ENCODE data around the gene SENP7. TPM values are rescaled to one million over a fixed set of nuclear protein-coding genes. Genes with fewer than 3 reads are reported as not detected.
A peak's percentile ranks its signal among the peaks of the same experiment; 100 is the strongest.

The SENP7 gene
- total RNA-seq, 1 experiment from 2014 or later: 12.0 TPM

DNA sequence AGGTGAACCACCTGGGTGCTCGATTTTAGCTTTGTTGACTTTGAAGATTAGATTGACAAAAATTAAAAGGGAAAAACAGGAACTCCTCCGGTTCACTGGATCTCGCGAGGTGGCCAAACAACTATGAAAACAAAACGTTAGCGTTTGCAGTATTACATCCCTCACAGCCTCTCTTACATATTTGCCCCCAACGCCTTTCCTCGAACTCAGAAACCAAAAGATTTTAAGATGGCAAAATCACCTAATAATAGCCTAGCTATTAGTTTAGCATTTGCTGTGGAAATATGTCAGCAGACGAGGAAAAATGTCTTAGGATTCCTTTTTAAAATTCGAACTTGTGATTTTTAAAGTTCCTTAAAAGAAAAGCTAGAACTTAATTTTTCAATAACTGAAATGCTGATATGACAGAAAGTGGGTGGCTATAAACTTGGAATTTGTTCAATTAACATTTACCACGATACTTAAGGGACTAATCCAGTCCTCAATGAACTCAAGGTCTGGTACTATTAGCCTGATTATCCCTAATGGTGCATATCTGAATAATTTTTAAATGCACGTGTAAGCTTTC is 491 bp upstream of the SENP7 start:
- H3K9me3 Mint-ChIP-seq (ENCODE audit: low read depth, unreplicated experiment): no peaks in the 10 kb centered on the region
- H3K4me3 Mint-ChIP-seq (ENCODE audit: low read depth, unreplicated experiment): peak overlapping the region; percentile 99
- H3K27me3 Mint-ChIP-seq (ENCODE audit: unreplicated experiment): no peaks in the 10 kb centered on the region
- H3K4me1 Mint-ChIP-seq (ENCODE audit: low read depth, unreplicated experiment): peaks cover 15% of the 10 kb centered on the region
- CTCF ChIA-PET: no interaction called here
- peak overlapping the region; percentile 99 for H3K27ac Mint-ChIP-seq (ENCODE audit: unreplicated experiment)
- TSS peak; percentile 96 for BruUV-seq (replicated peaks)
- intact Hi-C loops (cut with micrococcal nuclease; ENCODE audit: unreplicated experiment): loop anchor here (5.0 kb wide), 1 partner anchor 59 kb away; the partner anchor contains the start of gene PCNP
- DNase-seq: no peak
- TF ChIP-seq, protein P1, sequence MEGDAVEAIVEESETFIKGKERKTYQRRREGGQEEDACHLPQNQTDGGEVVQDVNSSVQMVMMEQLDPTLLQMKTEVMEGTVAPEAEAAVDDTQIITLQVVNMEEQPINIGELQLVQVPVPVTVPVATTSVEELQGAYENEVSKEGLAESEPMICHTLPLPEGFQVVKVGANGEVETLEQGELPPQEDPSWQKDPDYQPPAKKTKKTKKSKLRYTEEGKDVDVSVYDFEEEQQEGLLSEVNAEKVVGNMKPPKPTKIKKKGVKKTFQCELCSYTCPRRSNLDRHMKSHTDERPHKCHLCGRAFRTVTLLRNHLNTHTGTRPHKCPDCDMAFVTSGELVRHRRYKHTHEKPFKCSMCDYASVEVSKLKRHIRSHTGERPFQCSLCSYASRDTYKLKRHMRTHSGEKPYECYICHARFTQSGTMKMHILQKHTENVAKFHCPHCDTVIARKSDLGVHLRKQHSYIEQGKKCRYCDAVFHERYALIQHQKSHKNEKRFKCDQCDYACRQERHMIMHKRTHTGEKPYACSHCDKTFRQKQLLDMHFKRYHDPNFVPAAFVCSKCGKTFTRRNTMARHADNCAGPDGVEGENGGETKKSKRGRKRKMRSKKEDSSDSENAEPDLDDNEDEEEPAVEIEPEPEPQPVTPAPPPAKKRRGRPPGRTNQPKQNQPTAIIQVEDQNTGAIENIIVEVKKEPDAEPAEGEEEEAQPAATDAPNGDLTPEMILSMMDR (IDR thresholded peaks at IDR 0.05; ENCODE audit: unreplicated experiment): no peak
- H3K36me3 Mint-ChIP-seq (ENCODE audit: insufficient read depth, unreplicated experiment): peaks cover 20% of the 10 kb centered on the region

DNA sequence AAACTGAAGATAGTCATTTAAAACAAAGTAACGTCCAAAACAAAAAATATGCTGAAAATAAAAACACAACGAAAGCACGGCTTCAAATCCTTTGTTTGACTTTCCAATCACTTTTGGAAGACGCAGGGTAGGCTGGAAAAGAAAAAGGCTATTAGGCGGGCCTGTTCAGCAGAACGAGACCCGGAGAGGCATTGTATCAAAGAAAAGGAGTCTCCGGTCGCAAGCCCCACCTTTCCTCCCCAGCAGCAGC is 691 bp downstream of the SENP7 start:
- peaks cover 8% of the 10 kb centered on the region for H3K4me1 Mint-ChIP-seq (ENCODE audit: low read depth, unreplicated experiment)
- TF ChIP-seq, protein P1 (IDR thresholded peaks at IDR 0.05; ENCODE audit: unreplicated experiment): no peak
- H3K27ac Mint-ChIP-seq (ENCODE audit: unreplicated experiment): peak overlapping the region; percentile 99
- peak overlapping the region; percentile 99 for H3K4me3 Mint-ChIP-seq (ENCODE audit: low read depth, unreplicated experiment)
- peaks cover 20% of the 10 kb centered on the region for H3K36me3 Mint-ChIP-seq (ENCODE audit: insufficient read depth, unreplicated experiment)
- BruUV-seq (replicated peaks): TSS peak; percentile 63
- intact Hi-C loops (cut with micrococcal nuclease; ENCODE audit: unreplicated experiment): loop anchor here (5.0 kb wide), 1 partner anchor 60 kb away; the partner anchor contains the start of gene PCNP
- H3K9me3 Mint-ChIP-seq (ENCODE audit: low read depth, unreplicated experiment): no peaks in the 10 kb centered on the region
- no peaks in the 10 kb centered on the region for H3K27me3 Mint-ChIP-seq (ENCODE audit: unreplicated experiment)
- CTCF ChIA-PET: interaction anchor here (0.6 kb wide), 2 partner anchors 33 to 123 kb away, joined by 3 to 5 read pairs; no protein-coding TSS in a partner anchor
- DNase-seq: no peak

DNA sequence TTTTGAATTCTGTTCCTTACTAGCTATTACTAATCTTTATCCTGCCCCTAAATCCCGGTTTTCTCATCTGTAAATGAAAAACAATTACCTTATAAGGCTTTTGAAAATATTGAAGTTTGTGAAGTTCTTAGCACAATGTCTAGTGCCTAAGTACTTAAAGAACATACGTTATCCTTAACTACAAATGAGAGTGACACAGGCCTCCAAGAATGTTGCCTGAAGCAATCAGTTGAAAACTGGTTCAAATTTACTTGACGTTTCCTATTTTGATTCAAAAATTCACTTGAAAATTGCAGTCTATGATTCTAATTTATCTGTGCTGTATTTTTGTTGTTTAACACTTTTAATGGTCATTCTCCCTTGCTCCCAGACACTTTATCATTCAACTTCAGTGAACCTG is 3.2 kb downstream of the SENP7 start:
- Mint-ChIP-seq H3K27me3 (ENCODE audit: unreplicated experiment) (no peaks in the 10 kb centered on the region), H3K27ac (ENCODE audit: unreplicated experiment) (no peak overlapping the region), H3K9me3 (ENCODE audit: low read depth, unreplicated experiment) (no peaks in the 10 kb centered on the region), H3K4me1 (ENCODE audit: low read depth, unreplicated experiment) (peaks cover 8% of the 10 kb centered on the region), H3K36me3 (ENCODE audit: insufficient read depth, unreplicated experiment) (peaks cover 20% of the 10 kb centered on the region), H3K4me3 (ENCODE audit: low read depth, unreplicated experiment) (no peak overlapping the region)
- BruUV-seq (replicated peaks): no TSS peak
- TF ChIP-seq, protein P1 (IDR thresholded peaks at IDR 0.05; ENCODE audit: unreplicated experiment): no peak
- intact Hi-C loops (cut with micrococcal nuclease; ENCODE audit: unreplicated experiment): loop anchor here (5.0 kb wide), 1 partner anchor 62 kb away; the partner anchor contains the start of gene PCNP
- no peak for DNase-seq
- CTCF ChIA-PET: no interaction called here

DNA sequence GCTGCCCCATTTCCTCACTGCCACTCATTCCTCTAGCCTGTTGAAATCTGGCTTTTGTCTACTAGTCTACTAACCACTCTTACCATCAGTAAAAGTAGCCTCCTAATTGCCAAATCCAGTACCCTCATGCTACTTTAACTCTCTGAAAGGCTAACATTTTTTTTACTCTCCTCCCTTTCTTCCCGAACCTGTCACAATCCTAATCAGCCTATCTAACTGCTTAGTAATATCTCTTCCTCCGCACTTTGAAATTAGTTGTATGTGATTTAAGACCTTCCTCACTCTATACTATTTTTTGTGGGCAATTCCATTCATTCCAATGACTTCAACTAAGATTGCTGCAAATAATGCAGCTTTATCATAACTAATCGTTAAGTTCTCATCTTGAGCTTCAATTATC is 3.7 kb downstream of the SENP7 start:
- Mint-ChIP-seq H3K4me3 (ENCODE audit: low read depth, unreplicated experiment) (no peak overlapping the region), H3K9me3 (ENCODE audit: low read depth, unreplicated experiment) (no peaks in the 10 kb centered on the region), H3K27ac (ENCODE audit: unreplicated experiment) (no peak overlapping the region), H3K27me3 (ENCODE audit: unreplicated experiment) (no peaks in the 10 kb centered on the region), H3K4me1 (ENCODE audit: low read depth, unreplicated experiment) (peaks cover 8% of the 10 kb centered on the region), H3K36me3 (ENCODE audit: insufficient read depth, unreplicated experiment) (peaks cover 20% of the 10 kb centered on the region)
- no TSS peak for BruUV-seq (replicated peaks)
- TF ChIP-seq, protein P1 (IDR thresholded peaks at IDR 0.05; ENCODE audit: unreplicated experiment): no peak
- intact Hi-C loops (cut with micrococcal nuclease; ENCODE audit: unreplicated experiment): no loop called here
- DNase-seq: no peak
- CTCF ChIA-PET: no interaction called here

All from Calu3 (cell line).